ENCODE data around the gene LCE1E. TPM values are rescaled to one million over a fixed set of nuclear protein-coding genes. Genes with fewer than 3 reads are reported as not detected.

Gene LCE1E
- total RNA-seq, 2 experiments from 2014 or later = not detected

DNA sequence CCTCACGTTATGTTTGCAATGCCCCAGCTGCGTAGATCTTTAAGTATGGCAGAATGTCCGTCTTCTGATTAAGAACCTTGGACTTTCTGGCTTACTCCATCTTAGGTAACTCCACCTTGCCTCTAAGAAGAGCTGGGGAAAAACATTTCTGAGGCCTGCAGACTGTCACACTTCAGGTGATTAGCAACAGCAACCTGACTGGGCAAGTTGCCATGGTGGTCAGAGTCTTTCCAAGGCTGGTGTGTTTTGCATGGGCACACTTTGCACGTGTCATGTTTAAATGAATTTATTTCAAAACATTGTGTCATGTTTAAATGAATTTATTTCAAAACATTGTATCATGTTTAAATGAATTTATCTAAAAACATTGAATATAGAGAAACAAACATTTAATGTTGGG is 27.4 kb upstream of the LCE1E start:
- Histone ChIP-seq H3K4me3 (ENCODE audit: low read depth, low read length, poor library complexity, severe bottlenecking) (no peak overlapping the region), H3K27ac (ENCODE audit: low read depth, low read length, poor library complexity, severe bottlenecking) (no peak overlapping the region), H3K36me3 (ENCODE audit: insufficient read depth, low read length) (no peaks in the 10 kb centered on the region), H2AFZ (ENCODE audit: low read length) (no peak overlapping the region), H3K9me3 (ENCODE audit: low read length) (no peaks in the 10 kb centered on the region), H4K20me1 (ENCODE audit: insufficient read depth, low read length) (no peaks in the 10 kb centered on the region), H3K9me2 (ENCODE audit: insufficient read depth, low read length) (no peaks in the 10 kb centered on the region), H3K79me2 (ENCODE audit: insufficient read depth, low read depth, low read length) (no peaks in the 10 kb centered on the region), H3K4me2 (ENCODE audit: low read length) (no peak overlapping the region), H3K4me1 (ENCODE audit: insufficient read depth, low read length, poor library complexity, severe bottlenecking) (no peaks in the 10 kb centered on the region)
- TF ChIP-seq, protein P1, sequence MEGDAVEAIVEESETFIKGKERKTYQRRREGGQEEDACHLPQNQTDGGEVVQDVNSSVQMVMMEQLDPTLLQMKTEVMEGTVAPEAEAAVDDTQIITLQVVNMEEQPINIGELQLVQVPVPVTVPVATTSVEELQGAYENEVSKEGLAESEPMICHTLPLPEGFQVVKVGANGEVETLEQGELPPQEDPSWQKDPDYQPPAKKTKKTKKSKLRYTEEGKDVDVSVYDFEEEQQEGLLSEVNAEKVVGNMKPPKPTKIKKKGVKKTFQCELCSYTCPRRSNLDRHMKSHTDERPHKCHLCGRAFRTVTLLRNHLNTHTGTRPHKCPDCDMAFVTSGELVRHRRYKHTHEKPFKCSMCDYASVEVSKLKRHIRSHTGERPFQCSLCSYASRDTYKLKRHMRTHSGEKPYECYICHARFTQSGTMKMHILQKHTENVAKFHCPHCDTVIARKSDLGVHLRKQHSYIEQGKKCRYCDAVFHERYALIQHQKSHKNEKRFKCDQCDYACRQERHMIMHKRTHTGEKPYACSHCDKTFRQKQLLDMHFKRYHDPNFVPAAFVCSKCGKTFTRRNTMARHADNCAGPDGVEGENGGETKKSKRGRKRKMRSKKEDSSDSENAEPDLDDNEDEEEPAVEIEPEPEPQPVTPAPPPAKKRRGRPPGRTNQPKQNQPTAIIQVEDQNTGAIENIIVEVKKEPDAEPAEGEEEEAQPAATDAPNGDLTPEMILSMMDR (conservative IDR thresholded peaks at IDR 0.05; ENCODE audit: low read length) = no peak
- TF ChIP-seq EZH2phosphoT487 (IDR thresholded peaks at IDR 0.05; ENCODE audit: borderline replicate concordance, low read depth, low read length) = no peak
- CTCF ChIA-PET (ENCODE audit: unreplicated experiment) = no interaction called here
- no peak for DNase-seq (ENCODE audit: low spot score)
- POLR2A ChIA-PET = interaction anchor here (0.6 kb wide), 1 partner anchor 1538 kb away, joined by 3 read pairs; no protein-coding TSS in a partner anchor
- BruUV-seq (replicated peaks) = no TSS peak
- intact Hi-C loops (cut with micrococcal nuclease; ENCODE audit: unreplicated experiment) = no loop called here

DNA sequence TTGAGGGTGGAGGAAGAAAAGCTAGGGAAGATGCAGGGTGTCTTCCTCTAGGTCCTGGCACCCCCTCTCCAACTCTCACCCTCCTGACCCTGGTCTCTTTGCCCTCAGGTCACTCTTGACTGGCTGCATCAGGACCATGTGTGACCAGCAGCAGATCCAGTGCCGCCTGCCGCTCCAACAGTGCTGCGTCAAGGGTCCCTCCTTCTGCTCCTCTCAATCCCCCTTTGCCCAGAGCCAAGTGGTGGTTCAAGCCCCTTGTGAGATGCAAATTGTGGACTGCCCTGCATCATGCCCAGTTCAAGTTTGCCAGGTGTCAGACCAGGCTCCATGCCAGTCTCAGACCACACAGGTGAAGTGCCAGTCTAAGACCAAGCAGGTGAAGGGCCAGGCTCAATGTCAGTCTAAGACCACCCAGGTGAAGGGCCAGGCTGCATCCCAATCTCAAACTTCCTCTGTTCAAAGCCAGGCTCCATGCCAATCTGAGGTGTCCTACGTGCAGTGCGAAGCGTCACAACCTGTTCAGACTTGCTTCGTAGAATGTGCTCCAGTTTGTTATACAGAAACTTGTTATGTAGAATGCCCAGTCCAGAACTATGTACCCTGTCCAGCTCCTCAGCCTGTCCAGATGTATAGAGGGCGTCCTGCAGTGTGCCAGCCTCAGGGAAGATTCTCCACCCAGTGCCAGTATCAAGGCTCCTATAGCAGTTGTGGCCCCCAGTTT is 26.4 kb upstream of the LCE1E start:
- Histone ChIP-seq H3K4me3 (ENCODE audit: low read depth, low read length, poor library complexity, severe bottlenecking) (no peak overlapping the region), H3K9me2 (ENCODE audit: insufficient read depth, low read length) (no peaks in the 10 kb centered on the region), H3K79me2 (ENCODE audit: insufficient read depth, low read depth, low read length) (no peaks in the 10 kb centered on the region), H3K9me3 (ENCODE audit: low read length) (no peaks in the 10 kb centered on the region), H3K4me1 (ENCODE audit: insufficient read depth, low read length, poor library complexity, severe bottlenecking) (no peaks in the 10 kb centered on the region), H3K27ac (ENCODE audit: low read depth, low read length, poor library complexity, severe bottlenecking) (no peak overlapping the region), H2AFZ (ENCODE audit: low read length) (no peak overlapping the region), H3K4me2 (ENCODE audit: low read length) (no peak overlapping the region), H4K20me1 (ENCODE audit: insufficient read depth, low read length) (no peaks in the 10 kb centered on the region), H3K36me3 (ENCODE audit: insufficient read depth, low read length) (no peaks in the 10 kb centered on the region)
- ChIA-PET POLR2A (no interaction called here), CTCF (ENCODE audit: unreplicated experiment) (no interaction called here)
- no TSS peak for BruUV-seq (replicated peaks)
- intact Hi-C loops (cut with micrococcal nuclease; ENCODE audit: unreplicated experiment) = no loop called here
- TF ChIP-seq, protein P1 (conservative IDR thresholded peaks at IDR 0.05; ENCODE audit: low read length) = no peak
- no peak for TF ChIP-seq EZH2phosphoT487 (IDR thresholded peaks at IDR 0.05; ENCODE audit: borderline replicate concordance, low read depth, low read length)
- no peak for DNase-seq (ENCODE audit: low spot score)

DNA sequence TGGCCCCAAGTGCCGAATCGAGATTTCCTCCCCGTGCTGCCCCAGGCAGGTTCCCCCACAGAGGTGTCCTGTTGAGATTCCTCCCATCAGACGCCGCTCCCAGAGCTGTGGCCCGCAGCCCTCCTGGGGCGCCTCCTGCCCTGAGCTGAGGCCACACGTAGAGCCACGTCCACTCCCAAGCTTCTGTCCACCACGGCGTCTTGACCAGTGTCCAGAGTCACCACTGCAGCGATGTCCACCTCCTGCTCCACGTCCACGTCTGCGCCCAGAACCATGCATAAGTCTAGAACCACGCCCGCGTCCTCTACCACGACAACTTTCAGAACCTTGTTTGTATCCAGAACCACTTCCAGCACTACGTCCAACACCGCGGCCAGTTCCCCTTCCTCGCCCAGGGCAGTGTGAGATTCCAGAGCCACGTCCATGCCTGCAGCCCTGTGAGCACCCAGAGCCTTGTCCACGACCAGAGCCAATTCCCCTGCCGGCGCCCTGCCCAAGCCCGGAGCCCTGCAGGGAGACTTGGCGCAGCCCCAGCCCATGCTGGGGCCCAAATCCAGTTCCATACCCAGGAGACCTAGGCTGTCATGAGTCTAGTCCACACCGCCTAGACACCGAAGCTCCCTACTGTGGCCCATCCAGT is 25.4 kb upstream of the LCE1E start:
- H3K4me3 ChIP-seq (ENCODE audit: low read depth, low read length, poor library complexity, severe bottlenecking) = no peak overlapping the region
- H3K27ac ChIP-seq (ENCODE audit: low read depth, low read length, poor library complexity, severe bottlenecking) = no peak overlapping the region
- intact Hi-C loops (cut with micrococcal nuclease; ENCODE audit: unreplicated experiment) = no loop called here
- H4K20me1 ChIP-seq (ENCODE audit: insufficient read depth, low read length) = no peaks in the 10 kb centered on the region
- H3K9me2 ChIP-seq (ENCODE audit: insufficient read depth, low read length) = no peaks in the 10 kb centered on the region
- no peaks in the 10 kb centered on the region for H3K4me1 ChIP-seq (ENCODE audit: insufficient read depth, low read length, poor library complexity, severe bottlenecking)
- no peak for DNase-seq (ENCODE audit: low spot score)
- H3K36me3 ChIP-seq (ENCODE audit: insufficient read depth, low read length) = no peaks in the 10 kb centered on the region
- H3K9me3 ChIP-seq (ENCODE audit: low read length) = no peaks in the 10 kb centered on the region
- H2AFZ ChIP-seq (ENCODE audit: low read length) = no peak overlapping the region
- H3K79me2 ChIP-seq (ENCODE audit: insufficient read depth, low read depth, low read length) = no peaks in the 10 kb centered on the region
- BruUV-seq (replicated peaks) = no TSS peak
- H3K4me2 ChIP-seq (ENCODE audit: low read length) = no peak overlapping the region
- ChIA-PET POLR2A (no interaction called here), CTCF (ENCODE audit: unreplicated experiment) (no interaction called here)
- TF ChIP-seq, protein P1 (conservative IDR thresholded peaks at IDR 0.05; ENCODE audit: low read length) = no peak
- no peak for TF ChIP-seq EZH2phosphoT487 (IDR thresholded peaks at IDR 0.05; ENCODE audit: borderline replicate concordance, low read depth, low read length)
